Upper lobe of left lung (tissue), 6 donors: Measurements from ENCODE around the gene NACC2. TPM values are rescaled to one million over a fixed set of nuclear protein-coding genes. Genes with fewer than 3 reads are reported as not detected.
A peak's percentile ranks its signal among the peaks of the same experiment; 100 is the strongest.

Source experiments
- ATAC-seq, 2 donors: fragments of 200-7000 bp; cut with Tn5 transposase; one replicate each; pipeline ENCODE4 v1.9.1; 2022; ENCODE audit warnings: mild to moderate bottlenecking in 2 of 2, moderate library complexity in 2 of 2; ENCODE audit not compliant: low FRiP score in 2 of 2
- DNase-seq, 2 donors: peaks; one replicate each; pipeline ENCODE4 v3.0.0-alpha.2; 2019 to 2020
- H3K27ac ChIP-seq, 4 donors: fragments of 200-600 bp; sonication (generic); one replicate each; pipeline ENCODE4 v1.5.1; 2016 to 2019
- H3K27me3 ChIP-seq, 4 donors: fragments of 200-600 bp; sonication (generic); one replicate each; pipeline ENCODE4 v1.5.1; 2017 to 2019
- H3K36me3 ChIP-seq, 4 donors: fragments of 200-600 bp; sonication (generic); one replicate each; pipeline ENCODE4 v1.5.1; 2016 to 2019
- H3K4me1 ChIP-seq, 4 donors: fragments of 200-600 bp; sonication (generic); one replicate each; pipeline ENCODE4 v1.5.1; 2018 to 2019
- H3K4me3 ChIP-seq, 4 donors: fragments of 200-600 bp; sonication (generic); one replicate each; pipeline ENCODE4 v1.5.1; 2017 to 2019; ENCODE audit warnings: mild to moderate bottlenecking in 2 of 4, moderate library complexity in 1 of 4
- H3K9me3 ChIP-seq, 4 donors: fragments of 200-600 bp; sonication (generic); one replicate each; pipeline ENCODE4 v1.5.1; 2018 to 2019
- CTCF ChIP-seq, 6 experiments: fragments of 450-650 bp in 4 of 6; fragments of 200-600 bp in 2 of 6; sonication (generic) in 2 of 6; IDR thresholded peaks; one replicate each; pipeline ENCODE4 v1.5.1; 2016 to 2019; ENCODE audit warnings: antibody characterized with exemption in 6 of 6
- EP300 ChIP-seq, 4 donors: sonication (generic); formaldehyde crosslinking; IDR thresholded peaks; one replicate each; pipeline ENCODE4 v1.5.1; 2017; ENCODE audit warnings: antibody characterized with exemption in 4 of 4, control low read depth in 2 of 4
- POLR2A ChIP-seq, 4 donors: fragments of 450-650 bp; IDR thresholded peaks; one replicate each; pipeline ENCODE4 v1.5.1; 2016 to 2017; ENCODE audit warnings: antibody characterized with exemption in 4 of 4, mild to moderate bottlenecking in 2 of 4
- POLR2AphosphoS5 ChIP-seq, 2 donors: sonication (generic); formaldehyde crosslinking; IDR thresholded peaks; one replicate each; pipeline ENCODE4 v1.5.1; 2017; ENCODE audit warnings: antibody characterized with exemption in 2 of 2
- WGBS, 2 donors: methylation state at CpG; one replicate each; pipeline ENCODE4 v1.1.5; 2017 to 2018; 5-methylcytosine and 5-hydroxymethylcytosine counted together
- total RNA-seq, 6 donors: library from RNA; depleted of rRNA in 4 of 6; stranded (reverse); fragments of >200 nt in 4 of 6; gene quantifications; one replicate each; pipeline versions ENCODE4 v1.1.0 to v1.2.1, GENCODE V29; 2016 to 2021
- donor health status: DM: no; HTN: no; CAD: no; lungs with moderate emphysema.
- donor health status: DM: no; HTN: yes; CAD: no; lungs with severe emphysema.

The NACC2 gene
- total RNA-seq, 6 donors from 2014 or later, result 16.8 to 38.4 (median 31.3) TPM

DNA sequence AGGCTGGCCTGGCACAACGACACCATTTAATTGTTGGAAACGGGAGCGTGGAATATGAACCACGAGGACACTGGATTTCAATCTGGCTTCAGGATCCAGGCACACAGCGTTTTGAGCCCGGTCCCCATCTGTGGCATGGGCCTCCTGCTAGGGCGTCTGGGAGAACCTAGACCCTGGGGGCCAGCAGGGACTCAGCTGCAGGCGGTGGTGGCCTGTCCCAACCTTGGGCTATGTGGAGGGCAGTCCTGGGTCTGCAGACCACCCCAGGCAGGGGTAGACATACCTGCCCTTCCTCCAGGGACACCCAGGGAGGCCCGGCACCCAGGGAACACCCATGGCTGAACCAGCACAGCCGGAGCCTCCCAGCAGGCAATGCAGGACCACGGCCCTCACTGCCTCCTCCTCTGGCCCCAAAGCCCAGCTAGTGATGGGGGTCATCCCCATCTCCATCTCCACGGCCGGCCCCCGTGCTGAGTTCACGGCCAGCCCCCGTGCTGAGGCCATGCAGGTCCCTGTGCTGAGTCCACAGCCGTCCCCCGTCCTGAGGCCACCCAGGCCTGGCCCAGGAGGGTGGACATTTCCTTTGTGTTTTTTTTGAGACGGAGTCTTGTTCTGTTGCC, 115.4 kb downstream of the NACC2 start:
- WGBS, 2 donors, result 59 to 77% methylated on average over 13 to 18 of the region's 19 CpGs
- peaks cover 11 to 15% (median 14%) of the 10 kb centered on the region in 4 donors for H3K4me1 ChIP-seq
- H3K4me3 ChIP-seq, result no peak overlapping the region
- peak overlapping the region in 1 of 4 donors; percentile 51 for H3K27ac ChIP-seq
- H3K36me3 ChIP-seq, result no peaks in the 10 kb centered on the region
- DNase-seq, result peak in 1 of 2 donors; percentile 77
- ATAC-seq, result no peak
- peaks cover 0 to 3% (median 0%) of the 10 kb centered on the region in 4 donors for H3K27me3 ChIP-seq
- H3K9me3 ChIP-seq, result no peaks in the 10 kb centered on the region
- no peak for TF ChIP-seq POLR2A (IDR thresholded peaks at IDR 0.05)
- TF ChIP-seq EP300 (IDR thresholded peaks at IDR 0.05), result no peak
- TF ChIP-seq CTCF (IDR thresholded peaks at IDR 0.05), result no peak
- no peak for TF ChIP-seq POLR2AphosphoS5 (IDR thresholded peaks at IDR 0.05)

GRCh38 chr9:135978642-135979546, 116.2 kb downstream of the NACC2 start:
- peak in 1 of 2 donors; percentile 56 for DNase-seq
- ATAC-seq, result peak in 1 of 2 donors; percentile 32
- TF ChIP-seq CTCF (IDR thresholded peaks at IDR 0.05), result no peak
- no peak for TF ChIP-seq EP300 (IDR thresholded peaks at IDR 0.05)
- TF ChIP-seq POLR2A (IDR thresholded peaks at IDR 0.05), result no peak
- no peak for TF ChIP-seq POLR2AphosphoS5 (IDR thresholded peaks at IDR 0.05)
- Histone ChIP-seq H3K9me3 (no peaks in the 10 kb centered on the region), H3K4me1 (peaks cover 11 to 16% (median 14%) of the 10 kb centered on the region in 4 donors), H3K27ac (peak overlapping the region in 1 of 4 donors; percentile 51), H3K4me3 (no peak overlapping the region), H3K27me3 (peaks cover 0 to 3% (median 0%) of the 10 kb centered on the region in 4 donors), H3K36me3 (no peaks in the 10 kb centered on the region)
- 33 to 83% methylated on average over 1 to 15 of the region's 20 CpGs for WGBS, 2 donors

- H3K4me3 ChIP-seq, result no peak overlapping the region
- peaks cover 0 to 3% (median 0%) of the 10 kb centered on the region in 4 donors for H3K27me3 ChIP-seq
- 65% methylated on average over 13 of the region's 13 CpGs; no CpG with 5 or more reads in 1 of the 2 donors for WGBS, 2 donors
- no peak for ATAC-seq
- no peak for DNase-seq
- no peaks in the 10 kb centered on the region for H3K36me3 ChIP-seq
- no peak for TF ChIP-seq POLR2AphosphoS5 (IDR thresholded peaks at IDR 0.05)
- TF ChIP-seq CTCF (IDR thresholded peaks at IDR 0.05), result no peak
- no peak for TF ChIP-seq POLR2A (IDR thresholded peaks at IDR 0.05)
- no peak for TF ChIP-seq EP300 (IDR thresholded peaks at IDR 0.05)
- H3K27ac ChIP-seq, result no peak overlapping the region
- no peaks in the 10 kb centered on the region for H3K9me3 ChIP-seq
- peaks cover 11 to 25% (median 22%) of the 10 kb centered on the region in 4 donors for H3K4me1 ChIP-seq
Measured at GRCh38 chr9:135976944-135977343, 118.1 kb downstream of the NACC2 start.

DNA sequence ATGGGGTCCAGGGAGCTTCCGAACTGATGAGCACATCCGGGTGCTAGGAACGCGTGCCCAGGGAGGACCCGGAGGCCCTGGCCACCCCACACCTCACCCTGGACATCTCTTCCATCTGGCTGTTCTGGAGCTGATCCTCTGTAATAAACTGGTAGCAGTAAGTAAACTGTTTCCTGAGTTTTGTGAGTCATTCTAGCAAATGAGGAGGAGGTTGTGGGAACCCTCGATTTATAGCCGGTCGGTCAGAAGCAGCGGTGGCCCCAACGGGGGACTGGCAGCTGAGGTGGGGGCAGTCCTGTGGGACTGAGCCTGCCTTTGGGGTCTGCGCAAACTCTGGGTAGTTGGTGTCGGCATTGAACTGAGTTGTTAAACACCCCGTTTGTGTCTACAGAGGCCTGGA, 118.6 kb downstream of the NACC2 start:
- Histone ChIP-seq H3K4me3 (no peak overlapping the region), H3K27ac (no peak overlapping the region), H3K9me3 (no peaks in the 10 kb centered on the region), H3K27me3 (peaks cover 0 to 3% (median 0%) of the 10 kb centered on the region in 4 donors), H3K4me1 (peaks cover 11 to 25% (median 22%) of the 10 kb centered on the region in 4 donors), H3K36me3 (no peaks in the 10 kb centered on the region)
- no peak for ATAC-seq
- no peak for DNase-seq
- WGBS, 2 donors, result 63 to 81% methylated on average over 6 to 13 of the region's 13 CpGs
- TF ChIP-seq POLR2A (IDR thresholded peaks at IDR 0.05), result no peak
- TF ChIP-seq CTCF (IDR thresholded peaks at IDR 0.05), result no peak
- TF ChIP-seq EP300 (IDR thresholded peaks at IDR 0.05), result no peak
- no peak for TF ChIP-seq POLR2AphosphoS5 (IDR thresholded peaks at IDR 0.05)
